ENCODE data around the gene GALNT12. TPM values are rescaled to one million over a fixed set of nuclear protein-coding genes. Genes with fewer than 3 reads are reported as not detected.

GALNT12 gene, protein sequence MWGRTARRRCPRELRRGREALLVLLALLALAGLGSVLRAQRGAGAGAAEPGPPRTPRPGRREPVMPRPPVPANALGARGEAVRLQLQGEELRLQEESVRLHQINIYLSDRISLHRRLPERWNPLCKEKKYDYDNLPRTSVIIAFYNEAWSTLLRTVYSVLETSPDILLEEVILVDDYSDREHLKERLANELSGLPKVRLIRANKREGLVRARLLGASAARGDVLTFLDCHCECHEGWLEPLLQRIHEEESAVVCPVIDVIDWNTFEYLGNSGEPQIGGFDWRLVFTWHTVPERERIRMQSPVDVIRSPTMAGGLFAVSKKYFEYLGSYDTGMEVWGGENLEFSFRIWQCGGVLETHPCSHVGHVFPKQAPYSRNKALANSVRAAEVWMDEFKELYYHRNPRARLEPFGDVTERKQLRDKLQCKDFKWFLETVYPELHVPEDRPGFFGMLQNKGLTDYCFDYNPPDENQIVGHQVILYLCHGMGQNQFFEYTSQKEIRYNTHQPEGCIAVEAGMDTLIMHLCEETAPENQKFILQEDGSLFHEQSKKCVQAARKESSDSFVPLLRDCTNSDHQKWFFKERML
- total RNA-seq: 1 to 10 TPM; 4.1 to 5.5 TPM

DNA sequence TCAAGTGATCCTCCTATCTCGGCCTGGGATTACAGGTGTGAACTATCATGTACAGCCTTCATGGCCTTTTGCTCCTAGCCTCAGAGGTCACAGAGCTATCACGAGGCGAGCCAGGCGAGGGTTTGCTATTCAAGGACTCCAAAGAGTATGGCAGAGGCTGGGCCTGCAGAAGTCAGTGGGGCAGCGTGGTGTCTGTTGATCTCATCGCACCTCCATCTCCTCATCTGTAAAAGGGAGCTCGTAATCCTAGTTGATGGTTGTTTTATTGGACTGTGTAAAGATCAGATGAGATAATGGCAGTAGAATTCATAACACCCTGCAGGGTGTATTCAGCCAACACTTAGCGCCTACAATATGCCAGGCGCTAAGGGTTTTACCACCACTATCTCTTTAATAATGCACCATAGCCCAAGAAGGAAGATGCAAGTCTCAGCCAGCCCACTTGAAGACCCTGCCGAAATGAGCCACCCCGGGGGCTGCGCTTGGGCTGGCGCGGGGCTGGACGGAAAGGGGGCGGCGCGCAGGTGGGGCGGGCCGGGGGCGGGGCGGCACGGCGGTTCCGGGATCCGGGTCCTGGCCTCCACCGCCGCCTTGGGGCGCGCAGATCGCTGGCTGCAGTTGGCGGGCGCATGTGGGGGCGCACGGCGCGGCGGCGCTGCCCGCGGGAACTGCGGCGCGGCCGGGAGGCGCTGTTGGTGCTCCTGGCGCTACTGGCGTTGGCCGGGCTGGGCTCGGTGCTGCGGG is at the start of gene GALNT12:
Gene GALNT12, plus strand, starts transcription at position 601 of the 744 bp plus-strand sequence. Its CDS starts 29 bp downstream, at position 630.
- H3K27me3 Mint-ChIP-seq: peaks cover 7% of the 10 kb centered on the region
- H3K4me1 Mint-ChIP-seq: peaks cover 24% of the 10 kb centered on the region
- peak within 1 kb of the TSS; percentile 80 for H3K4me3 Mint-ChIP-seq
- ATAC-seq (replicated peaks): peak; percentile 46
- H3K27ac Mint-ChIP-seq: no peak within 1 kb of the TSS
- no peaks in the 10 kb centered on the region for H3K9me3 Mint-ChIP-seq
- no peaks in the 10 kb centered on the region for H3K36me3 Mint-ChIP-seq (ENCODE audit: low read depth)

DNA sequence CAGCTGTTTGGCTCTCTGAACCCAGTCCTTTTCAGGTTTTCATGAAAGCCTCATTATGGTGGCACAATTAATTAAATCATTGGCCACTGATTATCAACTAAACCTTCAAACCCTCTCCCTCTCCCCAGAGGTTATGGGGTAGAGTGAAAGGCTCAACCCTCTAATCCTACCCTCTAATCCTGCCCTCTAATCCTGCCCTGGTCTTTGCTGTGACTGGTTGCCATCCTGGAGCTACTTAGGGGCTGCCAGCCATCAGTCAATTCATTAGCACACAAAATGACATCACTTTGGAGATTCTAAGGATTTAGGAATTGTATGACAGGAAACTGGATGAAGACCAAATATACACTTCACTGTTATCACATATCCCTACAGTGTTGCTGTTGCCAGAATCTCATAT is 47.2 kb upstream of the GALNT12 start:
- ATAC-seq (replicated peaks): no peak
- H3K9me3 Mint-ChIP-seq: peaks cover 13% of the 10 kb centered on the region
- no peaks in the 10 kb centered on the region for H3K4me1 Mint-ChIP-seq
- H3K27ac Mint-ChIP-seq: no peak overlapping the region
- H3K36me3 Mint-ChIP-seq (ENCODE audit: low read depth): peaks cover 51% of the 10 kb centered on the region
- no peak overlapping the region for H3K4me3 Mint-ChIP-seq
- no peaks in the 10 kb centered on the region for H3K27me3 Mint-ChIP-seq

DNA sequence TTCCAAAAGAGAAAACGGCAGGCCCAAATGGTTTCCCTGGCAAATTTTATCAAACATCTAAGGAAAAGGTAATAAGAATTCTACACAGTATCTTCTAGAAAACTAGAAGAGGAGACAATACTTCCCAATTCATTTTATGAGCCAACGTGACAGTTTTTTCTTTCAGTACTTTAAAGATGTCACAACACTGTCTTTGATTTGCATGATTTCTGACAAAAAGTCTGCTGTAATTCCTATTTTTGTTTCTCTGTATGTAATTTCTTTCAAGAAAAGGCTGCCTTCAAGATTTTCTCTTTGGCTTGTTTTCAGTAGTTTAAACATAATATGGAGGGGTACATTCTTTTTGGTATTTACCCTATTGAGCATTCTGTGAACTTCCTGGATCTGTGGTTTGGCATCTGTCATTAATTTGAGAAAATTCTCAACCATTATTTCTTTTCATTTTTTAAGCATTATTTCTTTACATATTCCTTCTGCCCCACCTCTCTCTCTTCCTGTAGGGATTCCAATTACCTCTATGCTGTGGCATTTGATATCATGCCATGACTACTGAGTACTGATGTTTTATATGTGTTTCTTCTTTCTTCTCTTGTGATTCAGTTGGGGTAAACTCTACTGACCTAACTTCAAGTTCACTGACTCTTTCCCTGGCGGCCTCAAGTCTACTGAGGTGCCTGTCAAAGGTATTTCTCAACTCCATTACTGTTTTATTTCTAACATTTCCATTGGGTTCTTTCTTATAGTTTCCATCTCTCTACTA is 43.3 kb upstream of the GALNT12 start:
- Mint-ChIP-seq H3K4me3 (no peak overlapping the region), H3K4me1 (no peaks in the 10 kb centered on the region), H3K9me3 (peaks cover 8% of the 10 kb centered on the region), H3K36me3 (ENCODE audit: low read depth) (peaks cover 57% of the 10 kb centered on the region), H3K27me3 (no peaks in the 10 kb centered on the region), H3K27ac (no peak overlapping the region)
- no peak for ATAC-seq (replicated peaks)

DNA sequence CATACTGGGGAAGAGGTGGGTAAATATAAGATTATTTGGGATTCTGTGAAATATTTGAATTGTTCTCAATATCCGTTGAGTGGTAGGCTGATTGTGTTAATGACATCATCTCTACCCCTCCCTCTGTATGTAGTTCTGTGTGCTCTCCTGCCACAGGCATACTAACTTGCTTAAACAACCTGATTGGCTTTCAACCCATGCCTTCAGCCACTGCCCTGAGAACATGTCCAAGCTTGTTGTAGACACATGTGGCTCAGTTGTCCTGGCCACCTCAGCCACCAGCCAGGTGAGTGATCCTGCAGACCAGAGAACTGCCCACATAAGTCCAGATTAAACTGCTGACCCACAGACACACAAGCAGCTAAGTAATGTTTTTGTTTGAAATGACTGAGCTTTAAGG is 42.2 kb upstream of the GALNT12 start:
- peaks cover 4% of the 10 kb centered on the region for H3K9me3 Mint-ChIP-seq
- no peaks in the 10 kb centered on the region for H3K27me3 Mint-ChIP-seq
- no peaks in the 10 kb centered on the region for H3K4me1 Mint-ChIP-seq
- no peak overlapping the region for H3K27ac Mint-ChIP-seq
- no peak overlapping the region for H3K4me3 Mint-ChIP-seq
- ATAC-seq (replicated peaks): no peak
- peaks cover 56% of the 10 kb centered on the region for H3K36me3 Mint-ChIP-seq (ENCODE audit: low read depth)

DNA sequence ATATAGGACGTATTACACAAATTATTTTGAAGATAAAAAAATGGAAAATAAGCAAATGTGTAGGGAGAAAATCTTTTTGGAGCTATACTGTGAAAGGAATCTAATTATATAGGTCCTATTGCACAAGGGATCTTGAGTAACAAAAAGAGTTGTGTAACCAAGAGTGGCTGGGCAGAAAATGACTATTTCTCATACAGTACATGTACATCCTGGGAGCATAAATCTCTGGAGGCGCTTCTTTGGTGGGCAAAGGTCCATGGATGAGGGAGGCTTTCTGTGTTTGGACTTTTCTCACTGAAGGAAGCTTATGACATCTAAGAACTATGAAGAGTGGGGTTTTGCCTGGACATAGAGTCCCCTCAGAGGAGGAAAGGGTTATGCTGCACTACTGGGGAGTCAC is 40.9 kb upstream of the GALNT12 start:
- no peaks in the 10 kb centered on the region for H3K27me3 Mint-ChIP-seq
- peaks cover 69% of the 10 kb centered on the region for H3K36me3 Mint-ChIP-seq (ENCODE audit: low read depth)
- H3K27ac Mint-ChIP-seq: no peak overlapping the region
- no peak for ATAC-seq (replicated peaks)
- peaks cover 4% of the 10 kb centered on the region for H3K9me3 Mint-ChIP-seq
- no peaks in the 10 kb centered on the region for H3K4me1 Mint-ChIP-seq
- no peak overlapping the region for H3K4me3 Mint-ChIP-seq

DNA sequence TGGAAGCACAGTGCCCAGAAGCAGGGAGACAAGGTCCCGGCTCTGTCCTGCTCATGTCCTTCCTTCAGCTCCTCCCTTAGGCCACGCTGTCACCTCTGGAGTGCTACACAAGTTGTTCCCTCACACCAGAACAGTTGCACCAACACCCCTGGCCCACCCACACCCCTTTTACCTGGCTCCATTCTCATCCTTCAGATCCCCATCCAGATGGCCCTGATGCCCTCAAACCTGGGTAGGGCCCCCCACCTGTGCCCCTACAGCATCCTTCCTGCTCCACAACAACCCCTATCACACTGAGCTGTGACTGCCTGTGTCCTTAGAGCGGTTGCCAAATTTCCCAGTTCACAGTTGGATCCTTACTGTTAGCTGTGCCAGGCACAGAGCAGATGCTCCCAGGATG is 40.3 kb upstream of the GALNT12 start:
- ATAC-seq (replicated peaks): no peak
- Mint-ChIP-seq H3K4me3 (no peak overlapping the region), H3K27ac (no peak overlapping the region), H3K9me3 (peaks cover 4% of the 10 kb centered on the region), H3K27me3 (no peaks in the 10 kb centered on the region), H3K36me3 (ENCODE audit: low read depth) (peaks cover 73% of the 10 kb centered on the region), H3K4me1 (no peaks in the 10 kb centered on the region)

DNA sequence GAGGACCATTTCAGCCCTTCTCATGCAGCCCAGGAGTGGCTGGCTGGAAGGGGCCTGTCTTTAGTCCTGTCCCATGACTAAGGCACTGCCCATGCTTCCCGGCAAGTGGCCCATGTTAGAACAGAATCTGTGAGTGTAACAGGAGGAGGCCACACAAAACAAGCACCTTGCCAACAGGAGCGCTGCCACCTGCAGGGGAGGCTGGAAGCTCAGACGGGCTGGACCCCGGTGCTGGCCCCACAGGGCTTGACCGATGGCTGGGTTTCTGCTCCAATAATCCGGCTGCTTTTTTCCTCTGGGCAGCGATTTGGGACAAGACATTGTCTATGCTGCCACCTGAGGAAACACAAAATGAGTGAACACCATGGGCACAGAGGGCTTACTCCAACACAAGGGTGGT is 39.6 kb upstream of the GALNT12 start:
- Mint-ChIP-seq H3K27me3 (no peaks in the 10 kb centered on the region), H3K4me3 (no peak overlapping the region), H3K36me3 (ENCODE audit: low read depth) (peaks cover 76% of the 10 kb centered on the region), H3K27ac (no peak overlapping the region), H3K9me3 (peaks cover 4% of the 10 kb centered on the region), H3K4me1 (no peaks in the 10 kb centered on the region)
- no peak for ATAC-seq (replicated peaks)

DNA sequence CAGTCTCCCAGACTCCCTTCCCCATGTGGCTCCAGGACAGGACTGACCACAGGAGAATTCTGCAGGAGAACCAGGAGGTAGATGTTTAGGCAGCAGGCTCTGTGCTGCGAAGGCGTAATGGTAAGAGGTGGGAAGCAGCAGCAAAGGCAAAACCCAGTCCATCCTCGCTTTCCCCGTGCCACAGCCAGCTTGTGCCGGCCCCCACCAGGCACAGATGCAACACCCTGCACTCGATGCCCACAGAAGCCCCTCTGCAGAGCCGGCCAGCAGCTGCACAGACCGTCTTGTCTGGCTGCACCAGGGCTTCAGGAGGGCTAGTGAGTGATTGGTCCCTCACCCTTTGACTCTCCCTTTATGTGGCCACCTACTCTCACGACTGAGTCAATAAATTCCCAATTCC is 39.1 kb upstream of the GALNT12 start:
- peaks cover 80% of the 10 kb centered on the region for H3K36me3 Mint-ChIP-seq (ENCODE audit: low read depth)
- no peak for ATAC-seq (replicated peaks)
- peaks cover 4% of the 10 kb centered on the region for H3K9me3 Mint-ChIP-seq
- H3K4me1 Mint-ChIP-seq: no peaks in the 10 kb centered on the region
- no peak overlapping the region for H3K4me3 Mint-ChIP-seq
- H3K27ac Mint-ChIP-seq: no peak overlapping the region
- H3K27me3 Mint-ChIP-seq: no peaks in the 10 kb centered on the region

DNA sequence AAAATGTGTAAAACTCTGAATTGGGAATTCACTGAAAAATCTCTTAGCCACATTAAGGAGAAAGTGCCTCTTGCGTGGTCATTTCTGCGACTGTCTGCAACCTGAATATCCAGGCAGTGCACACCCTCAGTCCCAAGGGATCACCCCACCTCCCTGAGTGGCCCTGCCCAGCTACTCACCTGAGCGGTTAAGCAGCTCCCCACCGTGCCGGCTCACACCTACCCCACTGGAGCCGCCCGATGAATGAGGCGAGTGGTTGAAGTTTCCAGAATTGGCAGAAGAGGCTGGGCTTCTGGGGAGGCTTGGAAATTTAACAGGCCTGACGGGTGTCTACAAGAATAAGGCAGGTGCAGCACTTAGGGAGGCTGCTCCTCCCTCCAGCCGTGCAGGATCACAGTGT is 36.8 kb upstream of the GALNT12 start:
- Mint-ChIP-seq H3K9me3 (no peaks in the 10 kb centered on the region), H3K4me1 (no peaks in the 10 kb centered on the region), H3K36me3 (ENCODE audit: low read depth) (peaks cover 68% of the 10 kb centered on the region), H3K4me3 (no peak overlapping the region), H3K27me3 (no peaks in the 10 kb centered on the region), H3K27ac (no peak overlapping the region)
- ATAC-seq (replicated peaks): no peak

DNA sequence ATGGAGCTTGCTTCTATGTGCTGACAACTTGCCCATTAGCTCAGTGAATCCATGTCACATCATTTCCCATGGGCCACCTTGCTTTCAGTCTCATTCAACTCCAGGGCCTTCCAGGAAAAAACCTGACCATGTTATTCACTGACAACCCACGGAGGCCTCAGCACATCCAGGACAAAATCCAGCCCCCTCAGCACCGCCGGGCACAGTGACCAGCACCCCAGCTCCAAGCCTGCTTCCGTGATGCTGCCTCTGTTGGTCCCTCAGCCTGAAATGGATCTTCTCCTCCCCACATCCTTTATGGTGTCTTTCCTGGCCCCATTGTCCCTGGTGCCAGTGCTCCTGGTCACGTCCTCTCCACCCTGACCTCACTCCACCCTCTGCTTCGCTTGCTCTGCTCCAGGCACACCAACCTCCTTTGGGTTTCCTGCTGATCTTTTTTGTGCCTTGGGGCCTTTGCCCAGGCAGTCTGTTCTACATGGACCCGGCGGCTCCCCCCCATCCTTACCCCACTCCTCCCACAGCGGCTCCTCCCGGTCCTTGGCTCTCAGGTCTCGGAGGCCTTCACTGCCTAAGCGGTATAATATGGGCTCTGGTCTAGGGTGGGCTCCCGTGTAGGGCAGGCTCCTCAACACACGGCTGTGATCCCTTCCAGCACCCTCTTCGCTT is 36.1 kb upstream of the GALNT12 start:
- H3K4me1 Mint-ChIP-seq: no peaks in the 10 kb centered on the region
- no peak overlapping the region for H3K4me3 Mint-ChIP-seq
- no peak overlapping the region for H3K27ac Mint-ChIP-seq

DNA sequence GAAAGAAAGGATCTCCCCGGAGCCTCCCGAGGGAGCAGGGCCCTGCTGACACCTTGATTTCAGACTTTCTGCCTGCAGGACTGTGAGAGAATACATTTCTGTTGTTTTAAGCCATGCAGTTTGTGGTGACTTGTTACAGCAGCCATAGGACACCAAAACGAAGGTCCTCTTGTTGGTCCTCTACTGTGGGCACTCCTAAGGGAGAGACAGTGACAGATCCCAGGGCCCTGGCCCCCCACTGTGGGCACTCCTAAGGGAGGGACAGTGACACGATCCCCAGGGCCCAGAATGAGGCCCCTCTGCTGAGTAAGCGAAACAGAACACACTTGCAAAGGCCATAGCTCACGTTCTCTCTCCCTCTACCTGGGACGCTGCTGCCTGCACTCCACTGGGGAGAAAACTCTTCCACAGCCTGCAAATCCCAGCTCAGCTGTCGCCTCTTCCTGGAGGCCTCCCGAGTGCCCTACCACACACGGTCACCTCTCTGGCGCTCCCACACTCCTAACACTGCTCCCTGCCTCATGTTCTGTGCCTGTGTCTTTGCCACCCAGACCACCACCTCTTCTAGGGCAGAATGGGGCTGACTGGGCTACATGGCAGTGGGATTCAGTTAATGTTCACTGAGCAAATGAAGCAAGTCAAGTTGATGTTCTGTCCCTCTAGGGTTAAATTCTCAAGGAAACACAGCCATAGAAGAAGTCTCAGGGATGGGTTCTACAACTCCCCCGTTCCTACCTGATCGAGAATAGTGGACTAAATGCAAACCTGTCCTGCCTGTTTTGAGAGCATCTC is 34.9 kb upstream of the GALNT12 start:
- no peak overlapping the region for H3K27ac Mint-ChIP-seq
- no peaks in the 10 kb centered on the region for H3K9me3 Mint-ChIP-seq
- H3K36me3 Mint-ChIP-seq (ENCODE audit: low read depth): peaks cover 52% of the 10 kb centered on the region
- H3K4me1 Mint-ChIP-seq: no peaks in the 10 kb centered on the region
- no peak for ATAC-seq (replicated peaks)
- no peaks in the 10 kb centered on the region for H3K27me3 Mint-ChIP-seq
- no peak overlapping the region for H3K4me3 Mint-ChIP-seq

More for the DNA sequence above, 36.1 kb upstream of the GALNT12 start:
- no peaks in the 10 kb centered on the region for H3K27me3 Mint-ChIP-seq
- no peaks in the 10 kb centered on the region for H3K9me3 Mint-ChIP-seq
- ATAC-seq (replicated peaks): no peak
- peaks cover 63% of the 10 kb centered on the region for H3K36me3 Mint-ChIP-seq (ENCODE audit: low read depth)

DNA sequence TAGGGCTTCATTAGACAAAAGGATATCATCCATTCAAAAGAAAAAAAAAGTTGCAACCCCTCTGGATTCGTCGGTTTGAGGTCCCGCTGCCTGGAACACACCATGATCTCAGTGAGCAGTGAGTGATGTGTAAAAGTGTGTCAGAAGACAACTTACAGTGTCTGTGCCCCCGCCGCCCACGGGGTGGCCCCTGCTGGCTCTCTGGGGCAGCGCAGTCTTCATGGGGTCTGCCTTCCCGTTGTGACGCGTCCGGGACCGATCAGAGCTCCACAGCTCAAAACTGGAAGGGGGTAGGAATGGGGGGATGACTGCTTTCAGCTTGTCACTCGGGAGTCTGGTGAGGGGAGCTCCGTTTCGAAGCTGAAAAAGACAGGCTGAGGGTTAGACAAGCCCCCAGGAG is 33.7 kb upstream of the GALNT12 start:
- no peaks in the 10 kb centered on the region for H3K4me1 Mint-ChIP-seq
- no peak for ATAC-seq (replicated peaks)
- peaks cover 43% of the 10 kb centered on the region for H3K36me3 Mint-ChIP-seq (ENCODE audit: low read depth)
- H3K9me3 Mint-ChIP-seq: no peaks in the 10 kb centered on the region
- no peaks in the 10 kb centered on the region for H3K27me3 Mint-ChIP-seq
- no peak overlapping the region for H3K27ac Mint-ChIP-seq
- no peak overlapping the region for H3K4me3 Mint-ChIP-seq

DNA sequence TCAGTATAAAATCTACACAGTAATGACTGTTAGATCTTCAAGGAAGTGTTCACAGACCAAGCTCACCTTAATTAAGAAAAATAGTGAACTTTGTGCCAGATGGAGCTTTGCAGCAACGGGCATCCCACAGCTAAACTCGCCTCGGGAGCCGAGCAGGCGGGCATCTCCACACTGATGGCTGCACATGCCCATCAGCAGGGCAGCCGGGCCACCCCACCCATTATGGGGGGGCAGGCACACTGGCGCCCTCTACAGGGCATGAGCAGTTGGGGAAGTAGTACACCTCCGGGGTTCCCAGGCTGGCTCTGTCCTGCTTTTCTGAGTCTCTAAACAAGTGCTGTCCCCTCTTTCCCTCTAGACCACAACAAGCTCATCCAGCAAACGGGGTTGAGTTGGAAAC is 32.7 kb upstream of the GALNT12 start:
- H3K27ac Mint-ChIP-seq: no peak overlapping the region
- no peaks in the 10 kb centered on the region for H3K4me1 Mint-ChIP-seq
- no peaks in the 10 kb centered on the region for H3K27me3 Mint-ChIP-seq
- no peak overlapping the region for H3K4me3 Mint-ChIP-seq
- no peaks in the 10 kb centered on the region for H3K9me3 Mint-ChIP-seq
- H3K36me3 Mint-ChIP-seq (ENCODE audit: low read depth): peaks cover 41% of the 10 kb centered on the region
- no peak for ATAC-seq (replicated peaks)
